DMS79 treated with DMSO at 0.1 percent for 48 hours (cell line): ENCODE results near the gene FSTL4.

ENCODE experiments used
- DNase-seq: peaks from one replicate; lab custom pipeline; 2025; lab: John Stamatoyannopoulos, UW

Gene FSTL4

DNA sequence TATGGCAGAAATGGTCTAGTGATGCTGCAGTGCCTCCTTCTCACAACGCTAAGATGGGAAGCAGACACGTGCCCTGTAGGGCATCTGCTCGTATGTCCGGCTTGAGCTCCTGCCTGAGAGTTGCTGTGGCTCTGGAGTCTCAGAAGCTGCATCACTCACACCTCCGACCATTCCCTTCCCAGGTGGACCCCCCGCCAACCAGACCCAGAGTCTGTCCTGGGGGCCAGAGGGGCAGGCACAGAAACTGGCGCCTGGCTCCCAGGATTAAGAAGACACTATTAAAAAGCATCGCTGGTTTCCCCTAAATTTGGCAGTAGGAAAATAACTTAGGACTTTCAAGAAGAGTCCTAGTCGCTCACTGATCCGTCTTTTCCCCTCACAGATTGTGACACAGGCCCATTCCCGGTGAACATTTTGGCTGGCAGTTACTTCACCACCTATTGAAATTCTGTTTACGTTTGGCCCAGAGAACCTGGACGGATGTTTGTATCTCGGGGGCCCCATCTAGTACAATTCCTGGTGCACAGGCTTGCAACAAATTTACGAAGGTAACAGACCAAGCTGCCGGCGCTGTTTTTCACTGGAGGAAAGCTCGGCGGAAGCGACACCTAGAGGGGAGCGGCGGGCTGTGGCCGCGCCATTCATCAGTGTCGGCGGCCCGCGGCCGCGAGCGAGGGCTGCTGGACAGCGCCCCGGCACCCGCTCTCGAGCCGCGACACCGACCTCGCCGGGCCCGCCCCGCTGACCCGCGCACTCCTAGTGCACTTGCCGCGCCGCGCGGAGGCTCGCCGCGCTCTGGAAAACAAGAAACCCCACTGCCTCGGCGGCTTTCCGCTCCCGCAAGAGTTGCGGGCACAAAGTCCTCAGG lies 1.6 kb downstream of the FSTL4 start:
- peak; percentile 7 for DNase-seq

- DNase-seq, result no peak
Observed at GRCh38 chr5:133607451-133607850, 4.9 kb downstream of the FSTL4 start.

GRCh38 chr5:133606835-133607234 lies 5.5 kb downstream of the FSTL4 start:
- no peak for DNase-seq

DNA sequence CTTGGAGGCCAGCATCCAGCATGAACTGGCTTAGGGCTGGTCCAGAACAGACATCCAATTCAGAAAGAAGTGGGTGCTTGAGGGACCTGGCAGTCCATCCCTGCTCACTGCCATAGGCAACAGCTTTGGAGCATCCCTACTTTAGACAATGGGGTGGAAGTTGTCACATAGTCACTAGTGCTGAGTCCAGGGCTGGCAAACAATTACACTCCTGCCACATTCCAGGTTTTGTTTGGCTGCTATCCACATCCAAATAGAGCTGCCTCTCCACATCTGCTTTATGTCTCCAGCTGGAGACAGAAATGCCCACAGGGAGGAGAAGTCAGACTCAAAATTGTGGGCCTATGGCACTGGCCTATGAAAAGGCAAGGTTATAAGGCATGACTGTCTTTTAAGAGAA lies 7.0 kb downstream of the FSTL4 start:
- DNase-seq, result no peak

GRCh38 chr5:133603711-133604110 lies 8.6 kb downstream of the FSTL4 start:
- no peak for DNase-seq

DNA sequence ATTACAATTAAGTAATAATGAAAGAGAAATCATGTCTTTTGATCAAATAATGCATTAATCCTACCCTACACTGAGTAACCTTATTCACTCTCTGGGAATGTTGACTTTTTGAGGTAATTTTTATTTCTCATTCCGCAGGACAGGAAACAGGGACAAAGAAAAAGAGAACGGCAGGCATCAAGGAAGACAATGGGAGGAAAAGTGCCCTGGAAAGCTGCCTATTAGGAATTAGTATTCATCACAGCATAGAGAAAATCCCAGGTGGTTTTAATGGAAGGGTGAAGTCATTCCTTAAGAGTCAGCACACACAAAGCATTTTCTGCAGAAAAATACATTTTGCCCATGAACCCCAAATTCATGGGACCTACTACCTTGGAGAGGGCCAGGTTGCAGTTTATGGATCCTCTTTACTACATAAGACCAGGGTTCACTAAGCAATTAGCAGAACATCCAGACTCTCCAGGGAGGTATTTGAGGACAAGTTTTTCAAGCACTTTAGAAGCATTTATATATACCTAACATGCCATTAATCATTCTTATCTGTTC lies 9.4 kb downstream of the FSTL4 start:
- DNase-seq, result no peak

- DNase-seq, result no peak
Observed at GRCh38 chr5:133599600-133599999, 12.7 kb downstream of the FSTL4 start.

DNA sequence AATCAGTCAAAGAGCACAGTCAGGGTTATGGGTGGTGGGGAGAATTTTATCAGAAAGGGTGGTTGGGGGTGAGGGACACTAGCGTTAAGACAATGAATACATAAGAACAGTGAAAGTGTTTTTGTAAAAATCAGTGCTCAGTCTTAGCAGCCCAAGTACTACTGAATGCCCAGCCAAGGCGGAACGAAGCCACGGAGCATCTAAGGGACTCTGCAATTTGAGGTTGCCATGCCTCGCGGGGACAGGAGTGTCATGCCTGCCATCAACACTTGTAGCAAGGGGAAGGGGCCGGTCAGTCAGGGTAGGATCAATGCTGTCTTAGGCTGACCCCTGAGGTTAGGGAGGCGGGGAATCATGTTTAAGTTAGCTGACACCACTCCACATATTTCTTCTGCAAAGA lies 13.3 kb downstream of the FSTL4 start:
- DNase-seq, result no peak

DNA sequence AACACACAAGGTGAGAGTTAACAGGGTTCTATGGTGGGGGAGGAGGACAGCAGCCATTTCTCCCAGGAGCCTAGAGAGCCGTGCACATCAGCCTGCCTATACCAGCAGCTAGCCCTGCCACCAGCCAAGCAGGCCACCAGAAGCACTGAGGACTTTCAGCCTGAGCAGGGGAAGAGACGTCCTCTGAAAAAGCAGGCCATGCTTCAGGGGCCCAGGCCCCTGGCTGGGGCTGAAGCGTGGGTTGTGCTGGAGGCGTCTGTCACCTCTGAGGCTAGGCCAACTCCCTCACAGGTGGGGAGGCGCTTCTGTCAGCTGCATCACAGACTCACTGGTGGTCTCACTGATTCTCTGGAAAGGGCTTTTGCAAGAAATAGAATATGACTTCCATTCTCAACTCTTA lies 16.3 kb downstream of the FSTL4 start:
- no peak for DNase-seq

DNA sequence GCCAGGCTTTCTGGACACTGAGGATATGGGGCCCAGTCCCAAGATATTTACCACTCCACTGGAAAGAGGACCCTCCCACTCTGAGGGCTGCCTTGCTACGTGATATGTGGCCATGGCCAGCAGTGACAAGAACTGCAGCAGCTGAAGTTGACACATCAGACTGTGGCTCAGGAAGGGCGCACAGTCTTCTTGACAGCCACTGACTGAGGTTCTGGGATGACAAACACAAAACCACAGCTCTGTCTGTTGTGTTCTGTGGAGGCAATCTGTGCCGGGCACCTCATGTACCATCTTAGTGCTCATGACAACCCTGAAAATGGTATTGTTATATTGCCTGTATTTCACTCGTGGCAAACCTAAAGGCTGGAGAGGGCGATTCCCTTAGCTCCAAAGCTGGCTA lies 16.9 kb downstream of the FSTL4 start:
- DNase-seq, result no peak

GRCh38 chr5:133589286-133589685 lies 23.1 kb downstream of the FSTL4 start:
- DNase-seq, result no peak

DNA sequence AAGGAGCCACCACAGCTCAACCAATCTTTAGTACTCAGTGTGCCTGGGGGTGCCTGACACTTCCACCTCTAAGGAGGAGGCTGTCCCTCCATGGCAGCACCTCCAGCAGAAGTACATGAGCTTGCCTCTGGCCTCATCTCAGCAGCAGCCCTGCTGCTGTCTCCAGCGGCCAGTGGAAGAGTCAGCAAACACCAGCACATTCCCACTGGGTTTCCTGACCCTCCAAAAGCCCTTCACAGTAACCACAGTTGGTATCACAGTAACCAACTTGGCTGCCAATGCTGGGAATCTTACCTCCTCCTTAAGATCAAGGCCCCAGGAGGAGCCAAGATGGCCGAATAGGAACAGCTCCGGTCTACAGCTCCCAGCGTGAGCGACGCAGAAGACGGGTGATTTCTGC lies 29.4 kb downstream of the FSTL4 start:
- DNase-seq, result no peak

GRCh38 chr5:133581918-133582317 lies 30.4 kb downstream of the FSTL4 start:
- DNase-seq, result peak; percentile 2

- DNase-seq, result no peak
Observed at GRCh38 chr5:133581348-133581747, 31.0 kb downstream of the FSTL4 start.

GRCh38 chr5:133580618-133581017 lies 31.7 kb downstream of the FSTL4 start:
- DNase-seq, result no peak

DNA sequence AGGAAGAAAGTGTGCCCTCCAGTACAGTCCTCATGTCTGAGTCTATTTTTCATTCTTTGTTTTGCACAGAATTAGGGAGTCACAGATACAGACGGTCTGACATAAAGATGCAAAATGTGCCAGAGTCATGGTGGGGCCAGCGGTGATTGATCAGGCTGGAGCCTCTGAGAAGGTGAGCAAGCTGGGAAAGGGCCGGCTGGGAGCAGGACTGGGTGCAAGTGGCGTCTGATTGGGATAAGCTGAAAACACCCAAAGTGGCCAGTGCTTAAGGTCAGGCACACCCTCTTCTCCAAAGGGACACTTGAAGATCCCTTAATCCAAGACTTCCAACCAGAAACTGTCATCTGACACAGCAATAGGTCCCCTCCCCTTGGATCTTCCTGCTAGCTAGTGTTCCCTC lies 32.6 kb downstream of the FSTL4 start:
- DNase-seq, result no peak

DNA sequence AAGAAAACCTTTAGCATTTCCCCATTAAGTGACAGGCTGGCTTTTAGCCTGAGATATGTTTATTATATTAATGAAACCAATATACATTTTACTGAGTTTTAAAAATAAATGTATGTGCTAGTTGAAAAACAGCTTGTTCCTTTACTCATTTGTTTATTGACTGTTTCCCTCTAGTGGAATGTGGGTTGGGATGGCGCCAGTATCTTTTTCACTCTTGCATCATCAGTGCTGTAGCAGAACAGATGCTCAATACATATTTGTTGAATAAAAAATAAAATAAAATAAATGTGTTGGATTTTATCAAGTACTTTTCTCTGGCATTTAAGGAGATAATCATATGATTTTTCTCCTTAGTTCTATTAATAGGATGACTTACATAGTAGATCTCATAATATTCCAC lies 43.0 kb downstream of the FSTL4 start:
- DNase-seq, result no peak

DNA sequence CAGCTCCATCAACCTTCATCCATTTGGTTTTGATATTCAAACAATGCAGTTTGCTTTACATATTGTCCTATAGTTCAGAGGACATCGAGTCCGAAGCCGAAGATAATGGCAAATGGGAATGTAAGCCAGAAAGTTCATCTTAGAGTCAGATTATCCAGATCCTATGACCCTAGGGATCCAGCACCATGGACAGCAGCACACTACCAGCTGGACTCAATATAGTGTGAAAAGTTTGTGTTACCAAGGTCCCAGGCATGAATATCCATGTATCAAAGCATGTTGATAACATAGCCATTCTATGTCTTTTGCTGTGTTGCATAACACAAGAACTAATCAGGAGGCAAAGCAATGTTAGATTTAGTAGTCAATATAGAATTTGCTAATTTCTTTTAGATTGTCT lies 46.3 kb downstream of the FSTL4 start:
- DNase-seq, result no peak

- no peak for DNase-seq
Observed at GRCh38 chr5:133564921-133565565, 47.3 kb downstream of the FSTL4 start.

- DNase-seq, result no peak
Observed at GRCh38 chr5:133562554-133562953, 49.8 kb downstream of the FSTL4 start.

DNA sequence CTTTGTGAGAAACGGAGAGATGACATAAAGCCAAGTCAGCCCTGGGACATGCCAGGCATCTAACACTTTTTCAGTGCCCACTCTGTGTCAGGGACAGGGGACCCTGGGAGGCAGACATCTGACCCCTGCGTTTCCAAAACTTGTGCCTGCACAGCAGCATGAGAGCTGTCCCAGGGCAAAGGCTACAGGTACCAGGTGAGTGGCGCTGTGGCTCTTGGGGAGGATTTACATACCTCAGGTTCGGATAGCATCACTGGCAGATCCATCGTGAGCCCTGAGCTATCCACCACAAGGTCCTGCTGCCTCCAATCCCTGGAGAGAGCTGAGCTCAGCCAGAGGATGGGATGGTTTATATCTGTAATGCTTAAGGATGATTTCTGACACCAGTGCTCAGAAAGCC lies 52.4 kb downstream of the FSTL4 start:
- no peak for DNase-seq

- DNase-seq, result no peak
Observed at GRCh38 chr5:133556551-133556950, 55.8 kb downstream of the FSTL4 start.

DNA sequence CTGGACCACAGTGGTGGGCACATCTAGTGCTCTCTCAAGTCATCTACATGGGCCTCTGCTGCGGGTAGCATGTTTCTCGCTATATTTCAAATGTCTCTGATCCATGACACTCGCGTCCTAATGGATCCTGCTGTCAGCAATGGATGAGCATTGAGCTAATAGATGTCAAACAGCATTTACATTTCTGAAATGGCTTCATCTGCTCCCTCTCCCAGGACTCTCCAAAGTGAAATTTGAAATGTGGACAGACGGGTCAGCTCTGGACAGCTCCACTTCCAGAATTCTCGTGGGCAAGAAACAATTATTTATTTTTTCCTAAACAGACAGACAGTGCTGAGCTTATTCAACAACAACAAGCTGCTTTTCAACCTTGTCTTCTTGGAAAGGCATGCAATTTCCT lies 58.1 kb downstream of the FSTL4 start:
- no peak for DNase-seq
